ENCODE results near the gene GLRA3. TPM values are rescaled to one million over a fixed set of nuclear protein-coding genes. Genes with fewer than 3 reads are reported as not detected.

Gene GLRA3
- total and polyA plus RNA-seq, 10 of the 15 experiments (the other 5 are each of a cell fraction or from before 2014, with no cell fraction given), result not detected

DNA sequence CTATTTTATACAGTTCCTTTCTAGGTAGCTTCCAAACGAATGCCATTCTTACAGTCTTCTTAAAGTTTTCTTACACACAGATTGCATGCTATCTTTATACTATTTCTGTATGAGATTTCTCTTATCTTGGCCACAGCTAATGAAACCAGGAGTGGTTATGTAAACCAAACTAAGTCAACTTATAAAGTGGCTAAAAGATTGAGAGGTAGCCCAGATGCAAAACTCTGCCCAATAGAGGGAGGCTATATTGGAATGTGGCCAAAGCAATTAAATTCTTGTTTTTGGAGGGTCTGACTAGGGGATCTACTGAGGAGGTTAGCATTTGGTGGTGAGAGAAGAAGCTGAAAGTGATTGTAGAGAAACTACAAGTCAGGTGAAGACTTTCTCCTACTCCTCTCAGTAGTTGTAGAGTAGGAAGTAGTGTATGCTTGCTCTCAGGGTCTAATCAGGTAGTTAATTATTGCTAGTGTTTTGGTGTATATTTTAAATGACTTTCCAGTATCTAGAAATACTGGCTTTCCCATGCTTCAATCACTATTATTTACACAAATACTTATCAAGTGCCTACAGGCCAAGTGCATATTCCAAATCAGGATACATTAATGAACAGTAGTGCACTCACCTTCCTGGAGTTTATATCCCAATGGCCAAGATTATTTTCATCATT, 202.6 kb downstream of the GLRA3 start:
- Histone ChIP-seq H3K27ac (ENCODE audit: control insufficient read depth, insufficient read depth) (no peak overlapping the region), H3K9me3 (replicated peaks; ENCODE audit: control insufficient read depth, insufficient read depth, low read length) (no peaks in the 10 kb centered on the region), H3K36me3 (ENCODE audit: control insufficient read depth in 2 of 2, insufficient read depth in 2 of 2, low read length in 1 of 2) (no peaks in the 10 kb centered on the region), H4K20me1 (ENCODE audit: control insufficient read depth, insufficient read depth) (no peaks in the 10 kb centered on the region), H3K9ac (ENCODE audit: control insufficient read depth, insufficient read depth, low read length) (no peak overlapping the region), H2AFZ (ENCODE audit: control insufficient read depth, low read depth, low read length) (no peak overlapping the region), H3K4me3 (no peak overlapping the region), H3K4me2 (ENCODE audit: control insufficient read depth, insufficient read depth) (no peak overlapping the region), H3K79me2 (ENCODE audit: control insufficient read depth, insufficient read depth, low read length) (no peaks in the 10 kb centered on the region), H3K27me3 (replicated peaks in 1 of 2; ENCODE audit: control insufficient read depth in 2 of 2, insufficient read depth in 2 of 2, low read length in 1 of 2) (no peaks in the 10 kb centered on the region; a peak in 1 of 4 replicates), H3K4me1 (ENCODE audit: control insufficient read depth, insufficient read depth, low read length) (no peaks in the 10 kb centered on the region)
- 0% methylated on average over 1 of the region's 1 CpG for WGBS (ENCODE audit: insufficient coverage, insufficient replicate concordance, low lambda C conversion rate, missing lambda C conversion rate)
- FAIRE-seq (no peak), DNase-seq (ENCODE audit: low read depth, low spot score) (no peak), ATAC-seq (no peak)
- CTCF ChIA-PET, result no interaction called here
- POLR2A ChIA-PET, result no interaction called here
- RAD21 ChIA-PET (ENCODE audit: unreplicated experiment), result no interaction called here
- no TSS peak for BruUV-seq (replicated peaks)
- intact Hi-C loops (cut with micrococcal nuclease; ENCODE audit: unreplicated experiment) (no loop called here), in situ Hi-C loops (cut with MboI) (no loop called here)
- TF ChIP-seq ZNF274 (IDR thresholded peaks at IDR 0.05; ENCODE audit: insufficient read depth, insufficient read length) (no peak), BCL11A (IDR thresholded peaks at IDR 0.05; ENCODE audit: low read depth, low read length) (no peak), MEF2B (IDR thresholded peaks at IDR 0.05; ENCODE audit: partially characterized antibody, poor library complexity, severe bottlenecking) (no peak), JUNB (IDR thresholded peaks at IDR 0.05) (no peak), HDAC6 (IDR thresholded peaks at IDR 0.05; ENCODE audit: unreplicated experiment) (no peak), SIN3A (IDR thresholded peaks at IDR 0.05; ENCODE audit: low read depth, low read length) (no peak), ZNF622 (IDR thresholded peaks at IDR 0.05) (no peak), STAT1 (conservative IDR thresholded peaks at IDR 0.05) (no peak), FOXM1 (IDR thresholded peaks at IDR 0.05; ENCODE audit: low read depth, low read length) (no peak), CBX3 (IDR thresholded peaks at IDR 0.05; ENCODE audit: borderline replicate concordance, low read depth) (no peak), KAT2A (conservative IDR thresholded peaks at IDR 0.05; ENCODE audit: control insufficient read depth, low read depth, low read length) (no peak), TARDBP (IDR thresholded peaks at IDR 0.05; ENCODE audit: borderline replicate concordance) (no peak), KDM1A (IDR thresholded peaks at IDR 0.05; ENCODE audit: borderline replicate concordance) (no peak), SRF (IDR thresholded peaks at IDR 0.05; ENCODE audit: low read depth in 2 of 2, low read length in 2 of 2) (no peak)
- TF ChIP-seq, protein P1, sequence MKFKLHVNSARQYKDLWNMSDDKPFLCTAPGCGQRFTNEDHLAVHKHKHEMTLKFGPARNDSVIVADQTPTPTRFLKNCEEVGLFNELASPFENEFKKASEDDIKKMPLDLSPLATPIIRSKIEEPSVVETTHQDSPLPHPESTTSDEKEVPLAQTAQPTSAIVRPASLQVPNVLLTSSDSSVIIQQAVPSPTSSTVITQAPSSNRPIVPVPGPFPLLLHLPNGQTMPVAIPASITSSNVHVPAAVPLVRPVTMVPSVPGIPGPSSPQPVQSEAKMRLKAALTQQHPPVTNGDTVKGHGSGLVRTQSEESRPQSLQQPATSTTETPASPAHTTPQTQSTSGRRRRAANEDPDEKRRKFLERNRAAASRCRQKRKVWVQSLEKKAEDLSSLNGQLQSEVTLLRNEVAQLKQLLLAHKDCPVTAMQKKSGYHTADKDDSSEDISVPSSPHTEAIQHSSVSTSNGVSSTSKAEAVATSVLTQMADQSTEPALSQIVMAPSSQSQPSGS (IDR thresholded peaks at IDR 0.05; ENCODE audit: low read length), result no peak
- SMC1A ChIA-PET (ENCODE audit: uncharacterized antibody, unreplicated experiment), result interaction anchor here (0.7 to 1.4 kb wide), 3 partner anchors 9 to 288 kb away, joined by 3 to 4 read pairs (median 3); no protein-coding TSS in a partner anchor
